ENCODE results near the gene NMUR1.

NMUR1 gene

DNA sequence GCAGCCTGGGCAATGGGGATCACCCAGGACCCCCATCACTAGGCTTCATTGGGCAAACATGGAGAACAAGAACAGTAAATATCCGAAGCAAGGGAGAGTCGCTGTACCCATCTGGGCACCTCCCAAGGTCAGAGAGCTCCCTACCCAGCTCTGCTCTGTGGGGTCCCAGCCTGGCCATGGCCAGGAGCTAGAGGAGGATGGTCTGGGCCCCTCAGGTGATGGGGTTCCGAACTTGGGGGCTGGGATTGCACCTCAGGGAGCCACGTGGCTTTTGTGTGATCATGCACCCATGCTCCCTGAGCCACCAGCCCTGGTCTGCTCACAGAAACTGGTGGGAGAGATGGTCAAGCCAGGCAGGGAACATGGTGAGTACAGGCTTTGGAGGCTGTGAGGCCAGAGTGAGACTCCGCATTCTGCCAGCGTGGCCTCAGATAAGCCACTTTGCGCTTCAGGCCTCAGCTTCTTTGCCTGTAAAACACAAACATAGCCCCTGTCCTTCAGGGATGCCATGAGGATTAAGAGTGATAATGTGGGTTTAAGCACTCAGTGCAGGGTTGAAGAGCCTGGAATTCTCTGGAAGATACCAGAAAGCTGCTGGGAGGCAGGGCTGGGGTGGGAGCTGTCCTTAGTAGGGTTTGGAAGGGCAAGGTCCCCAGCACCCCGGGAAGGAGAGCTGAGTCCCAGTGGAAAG, 3.0 kb upstream of the NMUR1 start:
- WGBS, 2 experiments (ENCODE audit: insufficient coverage in 2 of 2): 89 to 90% methylated on average over 5 to 7 of the region's 8 CpGs
- Histone ChIP-seq H3K9me3 (ENCODE audit: control insufficient read depth, low read length) (no peaks in the 10 kb centered on the region), H3K4me1 (ENCODE audit: control insufficient read depth, insufficient read depth, low read length, poor library complexity, severe bottlenecking) (no peaks in the 10 kb centered on the region), H3K4me3 (ENCODE audit: extremely low read depth, insufficient read depth, low read length, poor library complexity, severe bottlenecking) (no peak overlapping the region), H3K27ac (ENCODE audit: low read depth, low read length, severe bottlenecking) (no peak overlapping the region), H3K36me3 (ENCODE audit: control insufficient read depth, insufficient read depth, low read length) (no peaks in the 10 kb centered on the region)

DNA sequence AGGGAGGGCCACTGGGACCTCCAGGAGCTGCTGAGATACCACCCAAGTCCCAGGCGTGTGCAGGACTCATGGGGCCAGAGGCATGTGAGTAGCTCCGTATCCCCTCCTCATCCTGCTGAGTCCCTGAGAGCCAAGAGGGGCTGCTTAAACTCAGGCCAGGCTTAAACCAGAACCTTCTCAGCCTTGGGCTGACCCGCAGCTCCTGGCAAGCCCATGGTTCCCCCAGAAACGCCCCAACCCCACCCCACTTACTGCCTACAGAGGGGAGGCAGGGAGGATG, 2.5 kb upstream of the NMUR1 start:
- H3K4me1 ChIP-seq (ENCODE audit: control insufficient read depth, insufficient read depth, low read length, poor library complexity, severe bottlenecking): no peaks in the 10 kb centered on the region
- H3K36me3 ChIP-seq (ENCODE audit: control insufficient read depth, insufficient read depth, low read length): no peaks in the 10 kb centered on the region
- H3K4me3 ChIP-seq (ENCODE audit: extremely low read depth, insufficient read depth, low read length, poor library complexity, severe bottlenecking): no peak overlapping the region
- 93 to 100% methylated on average over 1 to 3 of the region's 4 CpGs for WGBS, 2 experiments (ENCODE audit: insufficient coverage in 2 of 2)
- H3K27ac ChIP-seq (ENCODE audit: low read depth, low read length, severe bottlenecking): no peak overlapping the region
- H3K9me3 ChIP-seq (ENCODE audit: control insufficient read depth, low read length): no peaks in the 10 kb centered on the region

DNA sequence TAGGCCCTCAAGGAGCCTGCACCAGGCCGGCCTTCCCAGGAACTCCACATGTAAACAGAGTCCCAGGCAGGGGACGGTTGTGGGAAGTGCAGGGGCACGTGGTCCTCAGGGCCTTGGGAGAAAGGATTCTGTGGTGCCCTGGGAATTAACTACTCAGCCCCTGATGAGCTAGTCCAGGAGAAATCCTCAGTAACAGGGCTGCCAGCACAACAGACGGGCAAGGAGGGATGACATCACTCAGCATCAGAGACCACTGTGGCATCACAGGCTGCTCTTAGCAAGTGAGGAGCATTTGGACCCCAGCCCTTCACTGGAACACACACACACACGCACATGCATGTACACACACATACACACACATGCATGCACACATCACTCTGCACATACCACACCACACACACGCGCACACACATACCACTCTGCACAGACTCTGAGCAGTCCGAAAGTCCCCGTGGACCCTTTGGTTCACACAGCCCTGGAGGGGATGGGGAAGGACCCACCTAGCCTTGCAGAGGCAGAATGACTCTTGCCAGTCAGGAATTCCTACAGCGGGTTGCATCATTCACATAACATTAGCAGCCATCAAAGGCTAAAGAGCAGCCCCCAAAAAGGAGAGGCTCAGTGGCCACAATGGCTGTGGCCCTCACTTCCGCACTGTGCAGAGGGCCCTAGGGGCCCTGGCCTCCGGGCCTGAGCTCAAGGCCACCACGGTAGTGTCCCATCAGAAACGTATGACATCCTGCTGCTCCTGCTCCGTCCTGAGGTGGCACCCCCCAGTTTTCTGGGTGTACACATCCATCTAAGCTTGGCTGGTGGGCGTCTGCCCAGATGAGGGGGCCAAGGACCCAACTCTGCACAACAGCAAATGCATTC, 1.9 kb upstream of the NMUR1 start:
- Histone ChIP-seq H3K9me3 (ENCODE audit: control insufficient read depth, low read length) (no peaks in the 10 kb centered on the region), H3K36me3 (ENCODE audit: control insufficient read depth, insufficient read depth, low read length) (no peaks in the 10 kb centered on the region), H3K4me1 (ENCODE audit: control insufficient read depth, insufficient read depth, low read length, poor library complexity, severe bottlenecking) (no peaks in the 10 kb centered on the region), H3K27ac (ENCODE audit: low read depth, low read length, severe bottlenecking) (no peak overlapping the region), H3K4me3 (ENCODE audit: extremely low read depth, insufficient read depth, low read length, poor library complexity, severe bottlenecking) (no peak overlapping the region)
- WGBS, 2 experiments (ENCODE audit: insufficient coverage in 2 of 2): 88% methylated on average over 11 to 13 of the region's 16 CpGs

DNA sequence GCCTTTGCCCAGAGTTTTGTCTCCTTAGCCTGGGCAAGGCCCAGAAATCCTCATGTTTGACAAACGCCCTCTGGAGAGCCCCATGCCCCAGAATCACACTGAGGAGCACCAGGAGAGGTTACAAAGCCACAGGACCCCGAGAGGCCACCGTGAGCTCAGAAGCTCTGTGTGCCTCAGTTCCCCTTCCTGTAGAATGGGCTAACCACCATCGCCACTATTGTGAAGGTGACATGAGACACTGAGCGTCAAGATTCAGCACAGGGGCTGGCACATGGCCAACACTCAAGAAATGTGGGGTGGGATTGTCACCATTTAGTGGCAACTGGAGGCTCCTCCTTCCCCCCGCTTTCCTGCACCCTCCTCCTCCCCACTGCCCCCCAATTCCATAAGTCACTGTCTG, 1.2 kb upstream of the NMUR1 start:
- 88 to 92% methylated on average over 4 to 5 of the region's 6 CpGs for WGBS, 2 experiments (ENCODE audit: insufficient coverage in 2 of 2)
- no peaks in the 10 kb centered on the region for H3K9me3 ChIP-seq (ENCODE audit: control insufficient read depth, low read length)
- no peak overlapping the region for H3K27ac ChIP-seq (ENCODE audit: low read depth, low read length, severe bottlenecking)
- H3K4me1 ChIP-seq (ENCODE audit: control insufficient read depth, insufficient read depth, low read length, poor library complexity, severe bottlenecking): no peaks in the 10 kb centered on the region
- no peaks in the 10 kb centered on the region for H3K36me3 ChIP-seq (ENCODE audit: control insufficient read depth, insufficient read depth, low read length)
- no peak overlapping the region for H3K4me3 ChIP-seq (ENCODE audit: extremely low read depth, insufficient read depth, low read length, poor library complexity, severe bottlenecking)

DNA sequence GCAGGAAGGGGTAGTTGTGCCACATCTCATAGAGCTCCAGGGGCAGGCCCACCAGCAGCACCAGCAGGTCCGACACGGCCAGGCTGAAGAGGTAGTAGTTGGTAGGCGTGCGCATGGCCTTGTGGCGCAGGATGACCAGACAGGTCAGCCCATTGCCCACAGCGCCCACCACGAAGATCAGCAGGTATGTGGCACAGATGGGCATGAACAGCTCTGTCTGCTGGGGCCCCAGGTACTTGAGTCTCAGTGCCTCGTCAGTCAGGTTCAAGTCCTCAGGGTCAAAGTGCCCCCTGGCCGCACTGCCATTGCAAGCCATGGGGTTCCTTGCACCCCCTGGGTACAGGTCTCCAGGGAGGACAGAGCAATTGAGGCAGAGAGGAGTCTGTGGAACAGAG, 1.6 kb downstream of the NMUR1 start:
- no peak overlapping the region for H3K27ac ChIP-seq (ENCODE audit: low read depth, low read length, severe bottlenecking)
- H3K4me3 ChIP-seq (ENCODE audit: extremely low read depth, insufficient read depth, low read length, poor library complexity, severe bottlenecking): no peak overlapping the region
- 97 to 98% methylated on average over 8 to 9 of the region's 9 CpGs for WGBS, 2 experiments (ENCODE audit: insufficient coverage in 2 of 2)
- H3K36me3 ChIP-seq (ENCODE audit: control insufficient read depth, insufficient read depth, low read length): no peaks in the 10 kb centered on the region
- H3K4me1 ChIP-seq (ENCODE audit: control insufficient read depth, insufficient read depth, low read length, poor library complexity, severe bottlenecking): no peaks in the 10 kb centered on the region
- no peaks in the 10 kb centered on the region for H3K9me3 ChIP-seq (ENCODE audit: control insufficient read depth, low read length)

DNA sequence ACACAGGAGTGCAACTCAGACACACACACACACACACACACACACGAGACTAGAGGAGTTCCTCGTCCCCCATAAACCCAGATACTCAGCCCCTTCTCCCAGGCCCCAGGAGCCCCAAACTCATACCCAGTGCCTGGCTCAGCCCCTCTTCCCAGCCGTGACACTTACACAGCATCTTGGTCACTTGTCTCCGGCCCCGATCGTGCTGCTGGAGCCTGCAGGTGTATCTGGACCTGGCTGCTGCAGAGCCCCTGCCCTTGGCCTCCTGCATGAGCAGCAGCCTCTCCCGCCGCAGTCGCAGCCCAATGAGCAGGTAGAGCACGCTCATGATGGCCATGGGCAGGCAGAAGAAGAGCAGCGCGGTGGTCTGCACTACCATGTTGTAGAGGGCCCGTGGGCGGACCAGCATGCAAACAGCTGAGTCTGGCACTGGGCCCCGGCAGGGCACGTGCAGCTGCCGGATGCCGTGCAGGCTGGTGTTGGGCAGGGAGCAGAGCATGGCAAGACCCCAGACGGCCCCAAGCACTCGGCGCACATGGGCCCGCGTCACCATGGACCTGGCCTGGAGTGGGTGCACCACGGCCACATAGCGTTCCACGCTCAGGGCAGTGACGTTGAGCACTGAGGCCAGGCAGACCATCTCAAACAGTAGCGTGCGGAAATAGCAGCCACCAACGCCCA, 2.1 kb downstream of the NMUR1 start:
- H3K4me3 ChIP-seq (ENCODE audit: extremely low read depth, insufficient read depth, low read length, poor library complexity, severe bottlenecking): no peak overlapping the region
- WGBS, 2 experiments (ENCODE audit: insufficient coverage in 2 of 2): 92 to 96% methylated on average over 26 to 28 of the region's 30 CpGs
- no peaks in the 10 kb centered on the region for H3K36me3 ChIP-seq (ENCODE audit: control insufficient read depth, insufficient read depth, low read length)
- no peaks in the 10 kb centered on the region for H3K4me1 ChIP-seq (ENCODE audit: control insufficient read depth, insufficient read depth, low read length, poor library complexity, severe bottlenecking)
- H3K27ac ChIP-seq (ENCODE audit: low read depth, low read length, severe bottlenecking): no peak overlapping the region
- no peaks in the 10 kb centered on the region for H3K9me3 ChIP-seq (ENCODE audit: control insufficient read depth, low read length)

DNA sequence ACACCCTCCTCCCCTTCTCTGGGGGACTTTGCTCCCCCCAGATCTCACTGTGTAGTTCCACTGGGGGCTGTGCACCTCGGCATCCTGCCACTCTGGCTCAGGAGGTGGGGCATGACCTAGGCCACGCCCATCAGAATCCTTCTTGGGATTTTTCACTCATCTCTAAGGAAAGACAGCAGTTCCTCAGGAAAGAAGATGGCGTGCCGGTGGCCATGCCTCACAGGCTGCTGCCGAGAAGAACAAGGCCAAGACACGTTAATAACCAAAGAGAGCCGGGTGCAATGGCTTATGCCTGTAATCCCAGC, 3.2 kb downstream of the NMUR1 start:
- Histone ChIP-seq H3K27ac (ENCODE audit: low read depth, low read length, severe bottlenecking) (no peak overlapping the region), H3K4me3 (ENCODE audit: extremely low read depth, insufficient read depth, low read length, poor library complexity, severe bottlenecking) (no peak overlapping the region), H3K9me3 (ENCODE audit: control insufficient read depth, low read length) (no peaks in the 10 kb centered on the region), H3K36me3 (ENCODE audit: control insufficient read depth, insufficient read depth, low read length) (no peaks in the 10 kb centered on the region), H3K4me1 (ENCODE audit: control insufficient read depth, insufficient read depth, low read length, poor library complexity, severe bottlenecking) (no peaks in the 10 kb centered on the region)
- WGBS, 2 experiments (ENCODE audit: insufficient coverage in 2 of 2): 81 to 83% methylated on average over 7 of the region's 7 CpGs

DNA sequence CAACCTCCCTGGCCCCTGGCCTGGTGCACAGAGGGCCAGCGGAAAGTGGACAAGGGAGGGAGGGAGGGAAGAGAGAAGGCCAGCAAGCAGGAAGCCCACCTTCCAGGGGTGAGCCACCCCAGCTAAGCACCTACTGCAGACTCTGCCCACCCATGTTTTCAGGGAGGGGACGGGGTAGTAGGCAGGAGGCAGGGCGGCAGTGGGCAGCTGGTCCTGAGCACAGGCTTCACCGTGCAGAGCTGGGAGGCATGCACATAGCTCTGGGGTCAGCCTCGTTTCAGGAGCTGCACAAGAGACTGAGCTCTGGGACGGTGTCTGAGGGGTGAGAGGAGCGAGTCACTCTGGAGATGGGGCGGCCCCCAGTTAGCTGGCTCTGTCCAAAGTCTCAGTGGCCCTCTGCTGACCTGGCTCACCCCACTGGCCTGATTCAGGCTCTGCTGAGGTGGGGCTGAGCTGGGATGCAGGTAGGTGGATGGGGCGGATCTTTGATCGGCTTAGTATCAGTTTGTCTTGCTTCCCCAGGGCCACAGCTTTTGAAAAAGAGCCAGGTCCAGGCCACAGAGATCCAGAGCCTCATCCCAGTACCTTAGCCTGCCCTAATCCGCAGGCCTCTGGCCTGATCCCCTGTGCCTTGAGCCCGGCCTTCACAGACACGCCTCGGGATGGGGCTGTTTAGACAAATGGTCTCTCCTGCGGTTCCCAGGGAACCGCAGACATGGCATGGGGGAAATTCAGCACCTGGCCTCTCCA, 3.7 kb downstream of the NMUR1 start:
- Histone ChIP-seq H3K9me3 (ENCODE audit: control insufficient read depth, low read length) (no peaks in the 10 kb centered on the region), H3K4me3 (ENCODE audit: extremely low read depth, insufficient read depth, low read length, poor library complexity, severe bottlenecking) (no peak overlapping the region)
- 86 to 88% methylated on average over 11 to 15 of the region's 16 CpGs for WGBS, 2 experiments (ENCODE audit: insufficient coverage in 2 of 2)

DNA sequence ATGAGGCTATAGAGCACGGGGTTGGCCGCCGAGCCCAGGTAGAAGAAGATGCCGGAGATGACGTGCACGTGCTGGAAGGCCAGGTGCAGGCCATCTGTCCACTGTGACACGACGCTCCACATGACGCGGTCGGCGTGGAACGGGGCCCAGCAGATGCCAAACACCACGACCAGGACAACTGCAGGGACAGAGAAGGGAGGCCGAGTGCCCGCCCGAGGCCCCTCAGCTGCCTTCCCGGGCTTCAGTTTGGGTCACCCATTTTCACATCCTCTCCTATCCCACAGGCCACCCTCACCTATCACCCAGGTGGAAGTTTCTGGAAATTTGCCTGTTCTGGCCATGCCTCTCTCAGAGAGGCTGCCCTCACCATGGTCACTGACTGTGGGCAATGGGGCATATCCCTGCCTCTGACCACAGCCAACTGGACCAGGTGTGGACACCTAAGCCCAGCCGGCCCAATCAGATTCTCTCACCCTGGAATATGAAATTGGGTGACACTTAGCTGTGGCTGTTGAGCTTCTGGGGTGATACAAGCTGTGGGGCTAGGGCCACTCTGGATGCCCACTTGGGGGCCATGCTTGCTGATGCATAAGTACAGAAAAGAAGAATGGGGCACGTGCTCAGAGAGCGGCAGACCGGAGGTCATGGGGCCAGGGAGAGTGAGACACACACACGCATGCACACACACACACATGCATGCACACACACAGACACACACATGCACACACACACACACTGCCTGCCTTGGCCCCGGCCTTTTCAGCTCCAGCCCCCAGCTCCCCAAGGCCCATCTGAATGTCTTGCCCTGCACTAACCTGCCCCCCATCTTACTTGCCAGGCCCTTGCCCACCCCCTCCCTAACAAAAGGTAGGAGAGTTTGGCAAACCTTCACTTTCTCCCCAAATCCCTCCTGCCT, 4.7 kb downstream of the NMUR1 start:
- no peaks in the 10 kb centered on the region for H3K4me1 ChIP-seq (ENCODE audit: control insufficient read depth, insufficient read depth, low read length, poor library complexity, severe bottlenecking)
- no peak overlapping the region for H3K27ac ChIP-seq (ENCODE audit: low read depth, low read length, severe bottlenecking)
- H3K36me3 ChIP-seq (ENCODE audit: control insufficient read depth, insufficient read depth, low read length): no peaks in the 10 kb centered on the region
- H3K4me3 ChIP-seq (ENCODE audit: extremely low read depth, insufficient read depth, low read length, poor library complexity, severe bottlenecking): no peak overlapping the region
- 90 to 93% methylated on average over 17 to 20 of the region's 24 CpGs for whole genome bisulfite sequencing, 2 experiments (ENCODE audit: insufficient coverage in 2 of 2)
- H3K9me3 ChIP-seq (ENCODE audit: control insufficient read depth, low read length): no peaks in the 10 kb centered on the region

More for the DNA sequence above, 3.7 kb downstream of the NMUR1 start:
- Histone ChIP-seq H3K36me3 (ENCODE audit: control insufficient read depth, insufficient read depth, low read length) (no peaks in the 10 kb centered on the region), H3K27ac (ENCODE audit: low read depth, low read length, severe bottlenecking) (no peak overlapping the region), H3K4me1 (ENCODE audit: control insufficient read depth, insufficient read depth, low read length, poor library complexity, severe bottlenecking) (no peaks in the 10 kb centered on the region)
